ENCODE data around the gene RASSF8.

DNA sequence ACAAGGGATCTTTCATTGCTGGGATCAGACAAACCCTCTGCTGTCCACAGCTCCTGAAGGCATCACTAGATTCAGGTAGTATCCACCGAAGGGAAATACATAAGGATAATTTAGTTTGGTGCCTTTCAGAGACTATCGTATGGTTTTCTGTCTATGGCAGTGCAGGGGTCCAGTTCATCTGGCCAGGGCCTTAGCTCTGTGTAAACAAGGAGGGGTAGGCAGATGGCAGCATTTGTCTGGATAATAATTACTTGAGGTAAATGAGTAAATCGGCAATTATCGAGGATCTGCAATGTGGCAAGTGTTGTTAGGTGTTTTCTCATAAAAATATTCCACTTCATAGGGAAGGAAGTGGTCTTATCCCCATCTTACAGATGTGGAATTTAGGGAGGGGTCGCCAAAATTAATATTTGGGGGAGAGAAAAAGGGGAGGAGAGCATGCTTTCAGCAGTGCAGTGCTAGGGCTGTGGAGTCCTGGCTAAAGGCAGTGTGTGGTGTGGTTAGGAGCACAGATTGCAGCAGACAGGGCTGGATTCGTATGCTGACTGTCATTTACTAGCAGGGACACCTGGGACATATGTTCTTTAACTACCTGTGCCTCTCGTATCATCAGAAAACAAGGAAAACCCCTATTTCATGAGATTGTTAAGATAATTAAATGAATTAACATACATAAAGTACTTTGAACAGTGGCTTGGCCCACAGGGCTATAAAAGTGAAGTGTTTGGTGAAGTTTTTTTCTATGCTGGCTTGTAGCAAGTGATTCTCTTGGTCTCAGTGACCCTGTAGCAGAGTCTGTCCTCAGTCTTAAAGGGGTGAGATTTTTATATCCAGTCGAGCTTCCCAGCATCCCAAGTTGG is 27.1 kb downstream of the RASSF8 start:
- TF ChIP-seq POLR2A (IDR thresholded peaks at IDR 0.05; ENCODE audit: low read depth): no peak
- TF ChIP-seq, protein P1, sequence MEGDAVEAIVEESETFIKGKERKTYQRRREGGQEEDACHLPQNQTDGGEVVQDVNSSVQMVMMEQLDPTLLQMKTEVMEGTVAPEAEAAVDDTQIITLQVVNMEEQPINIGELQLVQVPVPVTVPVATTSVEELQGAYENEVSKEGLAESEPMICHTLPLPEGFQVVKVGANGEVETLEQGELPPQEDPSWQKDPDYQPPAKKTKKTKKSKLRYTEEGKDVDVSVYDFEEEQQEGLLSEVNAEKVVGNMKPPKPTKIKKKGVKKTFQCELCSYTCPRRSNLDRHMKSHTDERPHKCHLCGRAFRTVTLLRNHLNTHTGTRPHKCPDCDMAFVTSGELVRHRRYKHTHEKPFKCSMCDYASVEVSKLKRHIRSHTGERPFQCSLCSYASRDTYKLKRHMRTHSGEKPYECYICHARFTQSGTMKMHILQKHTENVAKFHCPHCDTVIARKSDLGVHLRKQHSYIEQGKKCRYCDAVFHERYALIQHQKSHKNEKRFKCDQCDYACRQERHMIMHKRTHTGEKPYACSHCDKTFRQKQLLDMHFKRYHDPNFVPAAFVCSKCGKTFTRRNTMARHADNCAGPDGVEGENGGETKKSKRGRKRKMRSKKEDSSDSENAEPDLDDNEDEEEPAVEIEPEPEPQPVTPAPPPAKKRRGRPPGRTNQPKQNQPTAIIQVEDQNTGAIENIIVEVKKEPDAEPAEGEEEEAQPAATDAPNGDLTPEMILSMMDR (IDR thresholded peaks at IDR 0.05): no peak
- TF ChIP-seq EP300 (IDR thresholded peaks at IDR 0.05): no peak

Data from esophagus muscularis mucosa (tissue), 4 donors.